ENCODE results near the gene PSMD5. TPM values are rescaled to one million over a fixed set of nuclear protein-coding genes. Genes with fewer than 3 reads are reported as not detected.

The PSMD5 gene
- total and polyA plus RNA-seq, 9 of the 15 experiments (the other 6 are each of a cell fraction or from before 2014, with no cell fraction given) = 46.4 to 148 (median 76.3) TPM

DNA sequence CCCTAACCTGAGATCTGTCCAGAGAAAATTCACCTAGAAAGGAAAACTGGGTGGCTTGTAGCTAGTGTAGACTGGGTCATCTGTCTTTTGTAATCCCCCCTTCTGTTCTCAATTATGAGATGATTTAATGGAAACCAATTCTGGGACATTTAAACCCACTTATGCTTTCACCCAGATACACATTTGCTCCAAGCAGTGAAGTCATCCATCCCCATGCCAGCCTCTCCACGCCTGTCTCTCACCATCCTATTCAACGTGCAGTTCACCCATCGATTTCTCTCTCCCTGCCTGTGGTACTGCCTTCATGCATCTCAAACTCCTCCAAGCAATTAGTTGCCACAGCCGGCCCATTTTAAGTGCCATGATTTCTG, 32.5 kb upstream of the PSMD5 start:
- intact Hi-C loops (cut with micrococcal nuclease) (loop anchor here (10.0 kb wide), 1 partner anchor 200 kb away; the partner anchor contains the start of gene CNTRL), in situ Hi-C loops (cut with MboI) (no loop called here)
- no peaks in the 10 kb centered on the region for H3K9me3 ChIP-seq (replicated peaks; ENCODE audit: control insufficient read depth, insufficient read depth, low read depth, low read length)
- H3K27me3 ChIP-seq (ENCODE audit: control insufficient read depth in 2 of 2, insufficient read depth in 2 of 2, low read length in 2 of 2) = no peaks in the 10 kb centered on the region; a peak in 1 of 5 replicates
- peak overlapping the region; percentile 98 for H3K9ac ChIP-seq (ENCODE audit: insufficient read depth in 1 of 2, low read depth in 2 of 2, low read length in 2 of 2)
- peak overlapping the region; percentile 74 for H3K4me3 ChIP-seq
- ATAC-seq (no peak), DNase-seq (ENCODE audit: extremely low read depth in 1 of 4, low spot score in 3 of 4) (no peak), FAIRE-seq (no peak)
- H3K79me2 ChIP-seq (ENCODE audit: control insufficient read depth, insufficient read depth, low read length) = peaks cover 56% of the 10 kb centered on the region
- no TSS peak for BruUV-seq (replicated peaks)
- POLR2A ChIA-PET = interaction anchor here (0.7 to 15.5 kb wide), 7 partner anchors 10 to 69 kb away, joined by 3 to 464 read pairs (median 4); partner anchors contain the start of gene PSMD5
- peak overlapping the region; percentile 100 for H3K4me2 ChIP-seq (ENCODE audit: insufficient read depth, low read length)
- H3K4me1 ChIP-seq (replicated peaks in 1 of 2; ENCODE audit: control insufficient read depth in 2 of 2, insufficient read depth in 2 of 2, low read length in 2 of 2) = peaks cover 45 to 50% of the 10 kb centered on the region in 2 experiments
- no peaks in the 10 kb centered on the region for H4K20me1 ChIP-seq (replicated peaks; ENCODE audit: control insufficient read depth, insufficient read depth, low read length)
- H3K9me1 ChIP-seq (ENCODE audit: control insufficient read depth, insufficient read depth, low read length) = no peaks in the 10 kb centered on the region
- WGBS (ENCODE audit: insufficient coverage, low coverage, missing lambda C conversion rate) = 63% methylated on average over 4 of the region's 4 CpGs
- H2AFZ ChIP-seq (ENCODE audit: low read depth, low read length) = peak overlapping the region; percentile 67; the same call in 1 of the 2 replicates
- H3K36me3 ChIP-seq (ENCODE audit: control insufficient read depth, insufficient read depth, low read length) = peaks cover 65% of the 10 kb centered on the region
- CTCF ChIA-PET (ENCODE audit: low intra/inter-chr PET ratio) = no interaction called here
- peak overlapping the region; percentile 95 for H3K27ac ChIP-seq (ENCODE audit: extremely low read depth, low read depth, low read length)
- TF ChIP-seq TFAM (CRISPR knock-in tag; conservative IDR thresholded peaks at IDR 0.05) = no peak
- TF ChIP-seq NFE2L1 (tag; IDR thresholded peaks at IDR 0.05; ENCODE audit: borderline replicate concordance, low read depth) = no peak
- TF ChIP-seq, protein P1, sequence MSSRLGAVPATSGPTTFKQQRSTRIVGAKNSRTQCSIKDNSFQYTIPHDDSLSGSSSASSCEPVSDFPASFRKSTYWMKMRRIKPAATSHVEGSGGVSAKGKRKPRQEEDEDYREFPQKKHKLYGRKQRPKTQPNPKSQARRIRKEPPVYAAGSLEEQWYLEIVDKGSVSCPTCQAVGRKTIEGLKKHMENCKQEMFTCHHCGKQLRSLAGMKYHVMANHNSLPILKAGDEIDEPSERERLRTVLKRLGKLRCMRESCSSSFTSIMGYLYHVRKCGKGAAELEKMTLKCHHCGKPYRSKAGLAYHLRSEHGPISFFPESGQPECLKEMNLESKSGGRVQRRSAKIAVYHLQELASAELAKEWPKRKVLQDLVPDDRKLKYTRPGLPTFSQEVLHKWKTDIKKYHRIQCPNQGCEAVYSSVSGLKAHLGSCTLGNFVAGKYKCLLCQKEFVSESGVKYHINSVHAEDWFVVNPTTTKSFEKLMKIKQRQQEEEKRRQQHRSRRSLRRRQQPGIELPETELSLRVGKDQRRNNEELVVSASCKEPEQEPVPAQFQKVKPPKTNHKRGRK (tag; IDR thresholded peaks at IDR 0.05) = no peak
- no peak for TF ChIP-seq POLR2G (IDR thresholded peaks at IDR 0.05; ENCODE audit: low read depth, low read length)
- no peak for TF ChIP-seq SRSF9 (IDR thresholded peaks at IDR 0.05; ENCODE audit: borderline replicate concordance, low read depth, low read length)
- TF ChIP-seq MYNN (IDR thresholded peaks at IDR 0.05) = no peak
- no peak for TF ChIP-seq MYNN (CRISPR knock-in tag; IDR thresholded peaks at IDR 0.05)
- TF ChIP-seq, protein P2, sequence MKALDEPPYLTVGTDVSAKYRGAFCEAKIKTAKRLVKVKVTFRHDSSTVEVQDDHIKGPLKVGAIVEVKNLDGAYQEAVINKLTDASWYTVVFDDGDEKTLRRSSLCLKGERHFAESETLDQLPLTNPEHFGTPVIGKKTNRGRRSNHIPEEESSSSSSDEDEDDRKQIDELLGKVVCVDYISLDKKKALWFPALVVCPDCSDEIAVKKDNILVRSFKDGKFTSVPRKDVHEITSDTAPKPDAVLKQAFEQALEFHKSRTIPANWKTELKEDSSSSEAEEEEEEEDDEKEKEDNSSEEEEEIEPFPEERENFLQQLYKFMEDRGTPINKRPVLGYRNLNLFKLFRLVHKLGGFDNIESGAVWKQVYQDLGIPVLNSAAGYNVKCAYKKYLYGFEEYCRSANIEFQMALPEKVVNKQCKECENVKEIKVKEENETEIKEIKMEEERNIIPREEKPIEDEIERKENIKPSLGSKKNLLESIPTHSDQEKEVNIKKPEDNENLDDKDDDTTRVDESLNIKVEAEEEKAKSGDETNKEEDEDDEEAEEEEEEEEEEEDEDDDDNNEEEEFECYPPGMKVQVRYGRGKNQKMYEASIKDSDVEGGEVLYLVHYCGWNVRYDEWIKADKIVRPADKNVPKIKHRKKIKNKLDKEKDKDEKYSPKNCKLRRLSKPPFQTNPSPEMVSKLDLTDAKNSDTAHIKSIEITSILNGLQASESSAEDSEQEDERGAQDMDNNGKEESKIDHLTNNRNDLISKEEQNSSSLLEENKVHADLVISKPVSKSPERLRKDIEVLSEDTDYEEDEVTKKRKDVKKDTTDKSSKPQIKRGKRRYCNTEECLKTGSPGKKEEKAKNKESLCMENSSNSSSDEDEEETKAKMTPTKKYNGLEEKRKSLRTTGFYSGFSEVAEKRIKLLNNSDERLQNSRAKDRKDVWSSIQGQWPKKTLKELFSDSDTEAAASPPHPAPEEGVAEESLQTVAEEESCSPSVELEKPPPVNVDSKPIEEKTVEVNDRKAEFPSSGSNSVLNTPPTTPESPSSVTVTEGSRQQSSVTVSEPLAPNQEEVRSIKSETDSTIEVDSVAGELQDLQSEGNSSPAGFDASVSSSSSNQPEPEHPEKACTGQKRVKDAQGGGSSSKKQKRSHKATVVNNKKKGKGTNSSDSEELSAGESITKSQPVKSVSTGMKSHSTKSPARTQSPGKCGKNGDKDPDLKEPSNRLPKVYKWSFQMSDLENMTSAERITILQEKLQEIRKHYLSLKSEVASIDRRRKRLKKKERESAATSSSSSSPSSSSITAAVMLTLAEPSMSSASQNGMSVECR (CRISPR knock-in tag; IDR thresholded peaks at IDR 0.05) = no peak
- no peak for TF ChIP-seq SNRNP70 (optimal IDR thresholded peaks at IDR 0.05; ENCODE audit: low read depth, low read length)
- TF ChIP-seq ZNF316 (IDR thresholded peaks at IDR 0.05) = no peak
- TF ChIP-seq, protein P3, sequence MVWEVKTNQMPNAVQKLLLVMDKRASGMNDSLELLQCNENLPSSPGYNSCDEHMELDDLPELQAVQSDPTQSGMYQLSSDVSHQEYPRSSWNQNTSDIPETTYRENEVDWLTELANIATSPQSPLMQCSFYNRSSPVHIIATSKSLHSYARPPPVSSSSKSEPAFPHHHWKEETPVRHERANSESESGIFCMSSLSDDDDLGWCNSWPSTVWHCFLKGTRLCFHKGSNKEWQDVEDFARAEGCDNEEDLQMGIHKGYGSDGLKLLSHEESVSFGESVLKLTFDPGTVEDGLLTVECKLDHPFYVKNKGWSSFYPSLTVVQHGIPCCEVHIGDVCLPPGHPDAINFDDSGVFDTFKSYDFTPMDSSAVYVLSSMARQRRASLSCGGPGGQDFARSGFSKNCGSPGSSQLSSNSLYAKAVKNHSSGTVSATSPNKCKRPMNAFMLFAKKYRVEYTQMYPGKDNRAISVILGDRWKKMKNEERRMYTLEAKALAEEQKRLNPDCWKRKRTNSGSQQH (CRISPR knock-in tag; IDR thresholded peaks at IDR 0.05) = no peak
